Skin epidermis (tissue), 12 donors: ENCODE measurements around the gene BABAM2.
A peak's percentile ranks its signal among the peaks of the same experiment; 100 is the strongest.
"Not testable (repeated sequence)": the region's sequence is repeated elsewhere in the genome, so short reads cannot be mapped to it uniquely, and the experiment has no call there.

ENCODE experiments used
- H3K27ac ChIP-seq, 21 experiments: fragments of 200-600 bp; sonication (generic) in 11 of 21; one replicate each; pipeline ENCODE4 v1.5.0; 2020; ENCODE audit warnings: mild to moderate bottlenecking in 3 of 21, inconsistent platforms in 2 of 21, moderate library complexity in 2 of 21
- H3K4me3 ChIP-seq, 7 experiments: fragments of 200-600 bp; sonication (generic) in 2 of 7; one replicate each; pipeline ENCODE4 v1.5.0; 2020; ENCODE audit warnings: inconsistent platforms in 2 of 7, mild to moderate bottlenecking in 2 of 7, moderate library complexity in 1 of 7

Gene BABAM2

GRCh38 chr2:27993950-27994728 is 103.6 kb downstream of the BABAM2 start:
- Histone ChIP-seq H3K27ac (no peak overlapping the region), H3K4me3 (no peak overlapping the region)

GRCh38 chr2:27996156-27996922 is 105.8 kb downstream of the BABAM2 start:
- Histone ChIP-seq H3K27ac (no peak overlapping the region), H3K4me3 (no peak overlapping the region)

- H3K4me3 ChIP-seq = no peak overlapping the region
- no peak overlapping the region for H3K27ac ChIP-seq
Measured at GRCh38 chr2:28000287-28000686, 109.8 kb downstream of the BABAM2 start.

GRCh38 chr2:28002181-28002580 is 111.7 kb downstream of the BABAM2 start:
- H3K27ac ChIP-seq = no peak overlapping the region
- no peak overlapping the region for H3K4me3 ChIP-seq

- Histone ChIP-seq H3K4me3 (no peak overlapping the region), H3K27ac (peak overlapping the region in 1 of 21 experiments; percentile 3)
Measured at GRCh38 chr2:28004086-28004485, 113.6 kb downstream of the BABAM2 start.

GRCh38 chr2:28009732-28010131 is 119.2 kb downstream of the BABAM2 start:
- Histone ChIP-seq H3K27ac (no peak overlapping the region), H3K4me3 (no peak overlapping the region)

GRCh38 chr2:28011322-28011737 is 120.8 kb downstream of the BABAM2 start:
- no peak overlapping the region for H3K4me3 ChIP-seq

GRCh38 chr2:28018474-28018873 is 127.9 kb downstream of the BABAM2 start:
- H3K4me3 ChIP-seq, H3K27ac ChIP-seq: not testable (repeated sequence)

More at GRCh38 chr2:28011322-28011737, 120.8 kb downstream of the BABAM2 start:
- no peak overlapping the region for H3K27ac ChIP-seq

- not testable (repeated sequence) for H3K27ac ChIP-seq, H3K4me3 ChIP-seq
Measured at GRCh38 chr2:28019521-28019920, 129.0 kb downstream of the BABAM2 start.

GRCh38 chr2:28021898-28022297 is 131.4 kb downstream of the BABAM2 start:
- no peak overlapping the region for H3K4me3 ChIP-seq
- H3K27ac ChIP-seq = no peak overlapping the region

- H3K27ac ChIP-seq = peak overlapping the region in 1 of 21 experiments; percentile 47
- no peak overlapping the region for H3K4me3 ChIP-seq
Measured at GRCh38 chr2:28025123-28025522, 134.6 kb downstream of the BABAM2 start.

GRCh38 chr2:28026230-28026629 is 135.7 kb downstream of the BABAM2 start:
- H3K27ac ChIP-seq, H3K4me3 ChIP-seq: not testable (repeated sequence)

GRCh38 chr2:28028025-28028424 is 137.5 kb downstream of the BABAM2 start:
- Histone ChIP-seq H3K4me3 (no peak overlapping the region), H3K27ac (no peak overlapping the region)

- Histone ChIP-seq H3K4me3 (no peak overlapping the region), H3K27ac (peak overlapping the region in 1 of 21 experiments; percentile 38)
Measured at GRCh38 chr2:28030600-28030999, 140.1 kb downstream of the BABAM2 start.

- Histone ChIP-seq H3K27ac (no peak overlapping the region), H3K4me3 (no peak overlapping the region)
Measured at GRCh38 chr2:28032816-28033215, 142.3 kb downstream of the BABAM2 start.

- Histone ChIP-seq H3K27ac (no peak overlapping the region), H3K4me3 (no peak overlapping the region)
Measured at GRCh38 chr2:28034696-28035095, 144.2 kb downstream of the BABAM2 start.

GRCh38 chr2:28035163-28035690 is 144.7 kb downstream of the BABAM2 start:
- no peak overlapping the region for H3K4me3 ChIP-seq
- H3K27ac ChIP-seq = peak overlapping the region in 2 of 21 experiments; percentile 8 to 55

GRCh38 chr2:28035816-28036215 is 145.3 kb downstream of the BABAM2 start:
- H3K4me3 ChIP-seq = no peak overlapping the region

GRCh38 chr2:28036307-28036706 is 145.8 kb downstream of the BABAM2 start:
- no peak overlapping the region for H3K4me3 ChIP-seq
- H3K27ac ChIP-seq = peak overlapping the region in 7 of 21 experiments; percentile 8 to 55 (median 24)

More at GRCh38 chr2:28035816-28036215, 145.3 kb downstream of the BABAM2 start:
- peak overlapping the region in 6 of 21 experiments; percentile 8 to 55 (median 34) for H3K27ac ChIP-seq

GRCh38 chr2:28038722-28039121 is 148.2 kb downstream of the BABAM2 start:
- H3K4me3 ChIP-seq = no peak overlapping the region
- H3K27ac ChIP-seq = no peak overlapping the region
